Measurements from ENCODE around the gene AFTPH.
"Not testable (repeated sequence)": the region's sequence is repeated elsewhere in the genome, so short reads cannot be mapped to it uniquely, and the experiment has no call there.

Gene AFTPH

GRCh38 chr2:64498438-64498837 is 25.7 kb upstream of the AFTPH start:
- DNase-seq: no peak

- DNase-seq: no peak
Measured at GRCh38 chr2:64500549-64500948, 23.6 kb upstream of the AFTPH start.

- DNase-seq: no peak
Measured at GRCh38 chr2:64501946-64502345, 22.2 kb upstream of the AFTPH start.

- DNase-seq: no peak
Measured at GRCh38 chr2:64502860-64503259, 21.3 kb upstream of the AFTPH start.

GRCh38 chr2:64504774-64505720 is 19.1 kb upstream of the AFTPH start:
- DNase-seq: no peak

- no peak for DNase-seq
Measured at GRCh38 chr2:64506686-64507085, 17.4 kb upstream of the AFTPH start.

GRCh38 chr2:64514008-64514407 is 10.1 kb upstream of the AFTPH start:
- no peak for DNase-seq

GRCh38 chr2:64515086-64515485 is 9.0 kb upstream of the AFTPH start:
- no peak for DNase-seq

GRCh38 chr2:64516651-64517510 is 7.2 kb upstream of the AFTPH start:
- DNase-seq: no peak

- DNase-seq: no peak
Measured at GRCh38 chr2:64517511-64517884, 6.6 kb upstream of the AFTPH start.

- DNase-seq: peak; percentile 94
Measured at GRCh38 chr2:64522843-64523428, 1.2 kb upstream of the AFTPH start.

- peak; percentile 80 for DNase-seq
Measured at GRCh38 chr2:64524604-64525316, 632 bp downstream of the AFTPH start.

- peak; percentile 41 for DNase-seq
Measured at GRCh38 chr2:64525317-64525613, 1.1 kb downstream of the AFTPH start.

GRCh38 chr2:64526034-64526433 is 1.9 kb downstream of the AFTPH start:
- no peak for DNase-seq

GRCh38 chr2:64530946-64531345 is 6.8 kb downstream of the AFTPH start:
- not testable (repeated sequence) for DNase-seq

- DNase-seq: no peak
Measured at GRCh38 chr2:64532030-64532429, 7.9 kb downstream of the AFTPH start.

- DNase-seq: no peak
Measured at GRCh38 chr2:64533882-64534281, 9.8 kb downstream of the AFTPH start.

- DNase-seq: no peak
Measured at GRCh38 chr2:64534363-64534762, 10.2 kb downstream of the AFTPH start.

GRCh38 chr2:64535024-64535423 is 10.9 kb downstream of the AFTPH start:
- no peak for DNase-seq

- no peak for DNase-seq
Measured at GRCh38 chr2:64537991-64538390, 13.9 kb downstream of the AFTPH start.

- no peak for DNase-seq
Measured at GRCh38 chr2:64538764-64539433, 14.8 kb downstream of the AFTPH start.

- no peak for DNase-seq
Measured at GRCh38 chr2:64540615-64541014, 16.5 kb downstream of the AFTPH start.
